Gastrocnemius medialis (tissue), 4 donors: Measurements from ENCODE around the gene FBLL1. TPM values are rescaled to one million over a fixed set of nuclear protein-coding genes. Genes with fewer than 3 reads are reported as not detected.
A peak's percentile ranks its signal among the peaks of the same experiment; 100 is the strongest.

Source experiments
- ATAC-seq, 2 donors: fragments of 150-250 bp; one replicate each; pipeline ENCODE4 v1.9.1; 2016
- DNase-seq, 2 donors: peaks; one replicate each; pipeline ENCODE4 v3.0.0-alpha.2; 2019
- H3K27ac ChIP-seq, 4 donors: fragments of 200-600 bp; sonication (generic); 1 replicate in 1 of 4; 2 replicates in 3 of 4; pipeline ENCODE4 v1.5.1; 2016 to 2018; ENCODE audit warnings: mild to moderate bottlenecking in 2 of 4, moderate library complexity in 1 of 4
- H3K27me3 ChIP-seq, 3 donors: fragments of 200-600 bp; sonication (generic) in 2 of 3; 1 replicate in 1 of 3; 2 replicates in 2 of 3; pipeline versions ENCODE4 v1.5.1 to v1.6.0; 2016 to 2019; ENCODE audit warnings: mild to moderate bottlenecking in 1 of 3, moderate library complexity in 1 of 3
- H3K36me3 ChIP-seq, 2 donors: fragments of 200-600 bp; sonication (generic) in 1 of 2; one replicate each; pipeline ENCODE4 v1.5.1; 2017 to 2018
- H3K4me1 ChIP-seq, 2 donors: fragments of 200-600 bp; sonication (generic) in 1 of 2; one replicate each; pipeline ENCODE4 v1.5.1; 2016 to 2017; ENCODE audit warnings: mild to moderate bottlenecking in 2 of 2
- H3K4me3 ChIP-seq, 4 donors: fragments of 200-600 bp; sonication (generic) in 3 of 4; 1 replicate in 1 of 4; 2 replicates in 3 of 4; pipeline ENCODE4 v1.5.1; 2016 to 2019; ENCODE audit warnings: mild to moderate bottlenecking in 2 of 4
- H3K9me3 ChIP-seq, 3 donors: fragments of 200-600 bp; sonication (generic) in 2 of 3; 1 replicate in 1 of 3; 2 replicates in 2 of 3; pipeline ENCODE4 v1.5.1; 2016 to 2019
- CTCF ChIP-seq, 5 experiments: fragments of 450-650 bp in 3 of 5; fragments of 200-600 bp in 2 of 5; sonication (generic) in 2 of 5; IDR thresholded peaks in 4 of 5; conservative IDR thresholded peaks in 1 of 5; 1 replicate in 4 of 5; 2 replicates in 1 of 5; pipeline ENCODE4 v1.5.1; 2016 to 2019; ENCODE audit warnings: antibody characterized with exemption in 5 of 5, mild to moderate bottlenecking in 3 of 5, moderate library complexity in 3 of 5
- POLR2A ChIP-seq, 2 donors: fragments of 450-650 bp; IDR thresholded peaks; one replicate each; pipeline ENCODE4 v1.6.1; 2017; ENCODE audit warnings: antibody characterized with exemption in 2 of 2, mild to moderate bottlenecking in 2 of 2, moderate library complexity in 2 of 2
- in situ Hi-C, 4 donors: fragments of 200-750 bp; cut with MboI; loops; one replicate each; pipeline versions ENCODE4 v1.15.0 to v1.8.0; 2017; ENCODE audit warnings: low sequenced_read_pairs in 4 of 4
- intact Hi-C: fragments of 100-400 bp; cut with DNase I; formaldehyde crosslinking; loops from one replicate; pipeline ENCODE4 v1.15.1; 2023; ENCODE audit warnings: low total_unique reads
- total RNA-seq, 4 donors: library from RNA; depleted of rRNA; stranded (reverse); fragments of >200 nt; gene quantifications; one replicate each; pipeline versions ENCODE4 v1.1.0 to v1.2.3, GENCODE V29; 2016

FBLL1 gene
- total RNA-seq, 4 donors from 2014 or later, result not detected

- H3K4me1 ChIP-seq, result no peaks in the 10 kb centered on the region
- TF ChIP-seq CTCF (IDR thresholded peaks at IDR 0.05 in 4 of 5, conservative IDR thresholded peaks at IDR 0.05 in 1 of 5) (no peak), POLR2A (IDR thresholded peaks at IDR 0.05) (no peak)
- no peaks in the 10 kb centered on the region for H3K27me3 ChIP-seq
- intact Hi-C loops, result no loop called here
- DNase-seq (no peak), ATAC-seq (no peak)
- in situ Hi-C loops, result no loop called here
- H3K27ac ChIP-seq, result no peak overlapping the region
- H3K36me3 ChIP-seq, result peaks cover 5 to 99% of the 10 kb centered on the region in 2 donors
- no peak overlapping the region for H3K4me3 ChIP-seq
- H3K9me3 ChIP-seq, result no peaks in the 10 kb centered on the region
Observed at GRCh38 chr5:168513861-168514428, 15.2 kb upstream of the FBLL1 start.

GRCh38 chr5:168525856-168526255, 3.2 kb upstream of the FBLL1 start:
- Histone ChIP-seq H3K36me3 (no peaks in the 10 kb centered on the region), H3K4me1 (no peaks in the 10 kb centered on the region), H3K9me3 (no peaks in the 10 kb centered on the region), H3K27me3 (peaks cover 17 to 23% (median 23%) of the 10 kb centered on the region in 3 donors), H3K27ac (no peak overlapping the region), H3K4me3 (no peak overlapping the region)
- intact Hi-C loops (no loop called here), in situ Hi-C loops (no loop called here)
- ATAC-seq, result no peak
- no peak for DNase-seq
- TF ChIP-seq CTCF (IDR thresholded peaks at IDR 0.05 in 4 of 5, conservative IDR thresholded peaks at IDR 0.05 in 1 of 5) (no peak), POLR2A (IDR thresholded peaks at IDR 0.05) (no peak)

DNA sequence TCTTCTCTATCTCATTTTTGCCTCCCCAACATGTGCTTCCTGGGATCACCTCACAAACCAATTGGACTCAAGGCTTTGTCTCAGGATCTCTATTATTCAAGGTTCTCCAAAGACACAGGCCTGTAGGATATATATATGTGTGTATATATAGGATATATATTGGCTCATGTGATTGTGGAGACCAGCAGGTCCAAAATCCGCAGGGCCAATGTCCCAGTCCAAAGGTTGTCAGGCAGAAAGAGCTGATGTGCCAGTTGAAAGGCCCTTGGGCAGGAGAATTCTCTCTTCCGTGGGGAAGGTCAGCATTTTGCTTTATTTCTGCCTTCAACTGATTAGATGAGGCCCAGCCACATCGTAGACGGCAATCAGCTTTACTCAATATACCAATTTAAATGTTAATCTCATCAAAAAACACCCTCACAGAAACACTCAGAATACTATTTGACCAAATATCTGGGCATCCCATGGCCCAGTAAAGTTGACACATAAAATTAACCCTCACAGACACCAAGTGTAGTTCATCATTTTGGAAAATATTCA, 1.3 kb upstream of the FBLL1 start:
- Histone ChIP-seq H3K4me3 (no peak overlapping the region), H3K36me3 (no peaks in the 10 kb centered on the region), H3K27me3 (peaks cover 29 to 43% (median 39%) of the 10 kb centered on the region in 3 donors), H3K27ac (no peak overlapping the region), H3K9me3 (no peaks in the 10 kb centered on the region), H3K4me1 (no peaks in the 10 kb centered on the region)
- in situ Hi-C loops (no loop called here), intact Hi-C loops (no loop called here)
- DNase-seq (no peak), ATAC-seq (no peak)
- TF ChIP-seq CTCF (IDR thresholded peaks at IDR 0.05 in 4 of 5, conservative IDR thresholded peaks at IDR 0.05 in 1 of 5) (no peak), POLR2A (IDR thresholded peaks at IDR 0.05) (no peak)

- DNase-seq, result no peak
- in situ Hi-C loops, result no loop called here
- ATAC-seq, result no peak
Observed at GRCh38 chr5:168529374-168530234, 499 bp downstream of the FBLL1 start.

More at GRCh38 chr5:168529374-168530234, 499 bp downstream of the FBLL1 start:
- Histone ChIP-seq H3K36me3 (no peaks in the 10 kb centered on the region), H3K4me3 (peak overlapping the region in 3 of 4 donors; percentile 5 to 33 (median 25)), H3K27me3 (peaks cover 29 to 44% (median 39%) of the 10 kb centered on the region in 3 donors), H3K9me3 (no peaks in the 10 kb centered on the region), H3K27ac (no peak overlapping the region), H3K4me1 (no peaks in the 10 kb centered on the region)
- intact Hi-C loops, result no loop called here
- TF ChIP-seq CTCF (IDR thresholded peaks at IDR 0.05 in 4 of 5, conservative IDR thresholded peaks at IDR 0.05 in 1 of 5), result no peak
- TF ChIP-seq POLR2A (IDR thresholded peaks at IDR 0.05), result no peak
